HG03460 (cell line): ENCODE data around the gene RPS6KA5.
A peak's percentile ranks its signal among the peaks of the same experiment; 100 is the strongest.
"Not testable (repeated sequence)": the region's sequence is repeated elsewhere in the genome, so short reads cannot be mapped to it uniquely, and the experiment has no call there.

Experiments
- ATAC-seq: cut with Tn5 transposase; IDR thresholded peaks from one replicate; pipeline ENCODE4 v1.9.1; 2021; ENCODE audit not compliant: unreplicated experiment

RPS6KA5 gene

GRCh38 chr14:91067186-91067585 is 6.7 kb upstream of the RPS6KA5 start:
- no peak for ATAC-seq

- ATAC-seq = no peak
Measured at GRCh38 chr14:91065266-91065665, 4.8 kb upstream of the RPS6KA5 start.

GRCh38 chr14:91063119-91063518 is 2.7 kb upstream of the RPS6KA5 start:
- ATAC-seq = no peak

- ATAC-seq = no peak
Measured at GRCh38 chr14:91062600-91062999, 2.2 kb upstream of the RPS6KA5 start.

- no peak for ATAC-seq
Measured at GRCh38 chr14:91061056-91061887, 831 bp upstream of the RPS6KA5 start.

GRCh38 chr14:91059576-91060350 is 678 bp downstream of the RPS6KA5 start:
- ATAC-seq = peak; percentile 23

GRCh38 chr14:91058042-91058581 is 2.3 kb downstream of the RPS6KA5 start:
- ATAC-seq = no peak

- ATAC-seq = no peak
Measured at GRCh38 chr14:91056361-91056760, 4.1 kb downstream of the RPS6KA5 start.

- ATAC-seq = no peak
Measured at GRCh38 chr14:91055016-91055415, 5.4 kb downstream of the RPS6KA5 start.

- no peak for ATAC-seq
Measured at GRCh38 chr14:91048676-91049075, 11.8 kb downstream of the RPS6KA5 start.

GRCh38 chr14:91048265-91048664 is 12.2 kb downstream of the RPS6KA5 start:
- no peak for ATAC-seq

- no peak for ATAC-seq
Measured at GRCh38 chr14:91047174-91047753, 13.2 kb downstream of the RPS6KA5 start.

GRCh38 chr14:91046488-91047072 is 13.9 kb downstream of the RPS6KA5 start:
- ATAC-seq = no peak

- ATAC-seq = no peak
Measured at GRCh38 chr14:91041450-91041849, 19.0 kb downstream of the RPS6KA5 start.

- ATAC-seq = no peak
Measured at GRCh38 chr14:91040545-91040944, 19.9 kb downstream of the RPS6KA5 start.

GRCh38 chr14:91038439-91038838 is 22.0 kb downstream of the RPS6KA5 start:
- ATAC-seq = no peak

- ATAC-seq = no peak
Measured at GRCh38 chr14:91036741-91037469, 23.5 kb downstream of the RPS6KA5 start.

GRCh38 chr14:91035855-91036254 is 24.6 kb downstream of the RPS6KA5 start:
- no peak for ATAC-seq

GRCh38 chr14:91034379-91034778 is 26.1 kb downstream of the RPS6KA5 start:
- not testable (repeated sequence) for ATAC-seq

GRCh38 chr14:91032248-91032647 is 28.2 kb downstream of the RPS6KA5 start:
- no peak for ATAC-seq
